ENCODE results near the gene OR8B12.
"Not testable (repeated sequence)": the region's sequence is repeated elsewhere in the genome, so short reads cannot be mapped to it uniquely, and the experiment has no call there.

The OR8B12 gene

GRCh38 chr11:124519850-124520549, 23.5 kb downstream of the OR8B12 start:
- no peak for DNase-seq

DNA sequence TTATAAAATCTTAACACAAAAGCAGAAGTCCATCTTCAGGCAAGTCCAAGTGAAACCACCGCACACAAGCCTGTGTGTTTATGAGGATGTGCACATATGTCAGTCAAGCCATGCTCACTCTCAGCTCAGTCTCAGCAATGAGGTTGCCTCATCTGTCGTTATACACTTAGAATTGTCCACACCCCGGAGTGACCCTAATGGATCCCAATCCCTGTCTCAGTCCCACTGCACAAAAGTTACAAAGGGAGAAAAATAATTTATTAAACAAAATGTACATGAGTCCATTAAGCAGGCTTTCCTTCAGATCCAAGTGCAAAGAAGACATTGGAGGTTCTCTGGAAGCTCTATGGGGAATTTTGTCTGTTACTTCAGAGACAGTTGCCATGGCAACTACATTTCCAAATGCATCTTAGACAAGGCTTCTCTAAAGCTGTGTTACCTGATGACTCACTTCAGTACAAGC, 24.4 kb downstream of the OR8B12 start:
- DNase-seq: no peak

DNA sequence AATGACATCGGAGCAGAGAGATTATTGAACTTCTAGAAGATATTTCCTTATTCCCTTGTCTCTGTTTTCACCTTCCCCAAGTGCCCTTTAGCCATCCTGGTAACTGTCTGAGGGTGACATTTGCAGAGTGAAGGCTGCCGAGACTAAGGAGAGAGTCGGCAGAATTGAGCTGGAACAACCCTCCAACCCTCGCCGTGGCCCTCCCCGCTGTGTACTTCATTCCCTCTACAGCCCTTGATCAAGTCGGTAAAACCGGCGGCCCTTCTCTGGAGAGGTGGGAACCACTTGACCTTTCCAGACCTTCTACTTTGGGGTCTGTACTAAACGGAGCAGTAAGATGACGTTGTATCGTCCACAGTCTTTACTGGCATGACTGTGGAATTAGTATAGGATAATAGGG, 26.1 kb downstream of the OR8B12 start:
- no peak for DNase-seq

GRCh38 chr11:124514675-124515074, 28.8 kb downstream of the OR8B12 start:
- DNase-seq: not testable (repeated sequence)

DNA sequence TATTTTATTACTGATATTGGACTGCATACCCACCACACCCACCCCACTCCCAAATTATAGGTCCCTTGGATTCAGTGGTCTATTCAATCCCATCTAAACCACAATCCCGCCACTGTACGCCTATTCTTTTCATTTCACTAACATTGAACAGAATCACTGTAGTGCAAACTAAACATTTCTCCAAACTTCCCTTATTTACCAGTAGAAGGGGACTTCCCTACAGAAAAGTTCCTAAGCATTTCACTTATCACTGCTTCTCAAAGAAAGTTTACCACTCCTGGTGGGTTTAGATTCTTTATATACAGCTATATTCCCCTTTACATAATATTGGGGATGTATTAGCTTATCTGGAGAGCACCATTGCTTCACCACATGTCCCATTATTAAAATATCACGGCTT, 29.3 kb downstream of the OR8B12 start:
- no peak for DNase-seq

- DNase-seq: no peak
These were observed 31.7 kb downstream of the OR8B12 start for GRCh38 chr11:124511745-124512144.

DNA sequence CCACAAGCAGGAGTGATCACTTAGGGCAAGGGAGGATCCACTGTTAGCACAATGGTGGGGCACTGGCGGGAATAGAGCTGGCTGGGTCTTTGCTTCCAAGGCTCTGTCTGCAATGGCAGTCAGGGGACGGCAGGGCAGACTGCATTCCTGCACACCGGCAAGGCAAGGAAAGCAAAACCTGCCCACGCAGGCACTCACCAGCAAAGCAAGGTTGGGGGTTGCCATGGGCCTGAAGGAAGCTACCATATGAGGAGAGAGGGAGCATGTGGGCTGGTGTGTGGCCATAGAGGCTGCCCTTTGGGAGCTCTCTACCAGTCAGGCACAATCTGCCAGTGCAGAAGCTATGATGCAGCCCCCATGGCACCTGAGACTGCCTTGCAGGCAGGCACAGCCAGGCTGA, 33.2 kb downstream of the OR8B12 start:
- no peak for DNase-seq

DNA sequence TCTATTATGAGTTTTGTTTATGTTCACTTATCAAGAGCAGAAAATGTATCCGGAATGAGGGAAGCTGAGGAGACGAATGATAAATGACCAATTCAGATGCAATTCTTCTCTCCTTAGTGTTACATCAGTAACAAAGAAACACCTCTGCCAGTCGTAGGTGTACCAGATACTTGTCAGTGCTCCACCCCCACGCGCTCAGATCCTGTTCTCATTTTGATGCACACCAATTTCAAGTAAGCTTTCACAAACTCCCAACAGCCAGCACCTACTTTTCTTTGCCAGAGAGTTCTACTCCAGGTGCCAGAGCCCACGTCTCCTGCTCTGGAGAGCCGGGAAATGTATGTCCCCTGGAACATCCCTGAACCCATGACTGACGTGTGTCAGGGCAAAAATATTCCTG, 43.7 kb downstream of the OR8B12 start:
- no peak for DNase-seq

GRCh38 chr11:124493016-124493655, 50.3 kb downstream of the OR8B12 start:
- DNase-seq: no peak

Data from CD4-positive, alpha-beta T cell treated with Interleukin-10 for 1 hour (primary cell).